C4-2B (cell line): ENCODE results near the gene TBC1D2.

Experiments
- CTCF ChIP-seq: fragments of 450-650 bp; conservative IDR thresholded peaks from 2 replicates; pipeline ENCODE4 v1.5.1; 2017; ENCODE audit warnings: mild to moderate bottlenecking
- ZFX ChIP-seq: fragments of 450-650 bp; IDR thresholded peaks from 2 replicates; pipeline ENCODE4 v1.6.1; 2017

GRCh38 chr9:98176391-98177259 lies 78.8 kb downstream of the TBC1D2 start:
- TF ChIP-seq CTCF (no peak), ZFX (no peak)
